Skin epidermis (tissue), 12 donors: Measurements from ENCODE around the gene MASP2.
"Not testable (repeated sequence)": the region's sequence is repeated elsewhere in the genome, so short reads cannot be mapped to it uniquely, and the experiment has no call there.

Source experiments
- H3K27ac ChIP-seq, 21 experiments: fragments of 200-600 bp; sonication (generic) in 11 of 21; one replicate each; pipeline ENCODE4 v1.5.0; 2020; ENCODE audit warnings: mild to moderate bottlenecking in 3 of 21, inconsistent platforms in 2 of 21, moderate library complexity in 2 of 21
- H3K4me3 ChIP-seq, 7 experiments: fragments of 200-600 bp; sonication (generic) in 2 of 7; one replicate each; pipeline ENCODE4 v1.5.0; 2020; ENCODE audit warnings: inconsistent platforms in 2 of 7, mild to moderate bottlenecking in 2 of 7, moderate library complexity in 1 of 7

MASP2 gene

GRCh38 chr1:11059155-11059967, 12.3 kb upstream of the MASP2 start:
- Histone ChIP-seq H3K4me3 (peak overlapping the region; percentile 77 to 97 (median 91)), H3K27ac (peak overlapping the region; percentile 57 to 91 (median 81))

GRCh38 chr1:11058595-11059154, 11.6 kb upstream of the MASP2 start:
- peak overlapping the region; percentile 77 to 97 (median 91) for H3K4me3 ChIP-seq
- peak overlapping the region in 19 of 21 experiments; percentile 53 to 91 (median 81) for H3K27ac ChIP-seq

DNA sequence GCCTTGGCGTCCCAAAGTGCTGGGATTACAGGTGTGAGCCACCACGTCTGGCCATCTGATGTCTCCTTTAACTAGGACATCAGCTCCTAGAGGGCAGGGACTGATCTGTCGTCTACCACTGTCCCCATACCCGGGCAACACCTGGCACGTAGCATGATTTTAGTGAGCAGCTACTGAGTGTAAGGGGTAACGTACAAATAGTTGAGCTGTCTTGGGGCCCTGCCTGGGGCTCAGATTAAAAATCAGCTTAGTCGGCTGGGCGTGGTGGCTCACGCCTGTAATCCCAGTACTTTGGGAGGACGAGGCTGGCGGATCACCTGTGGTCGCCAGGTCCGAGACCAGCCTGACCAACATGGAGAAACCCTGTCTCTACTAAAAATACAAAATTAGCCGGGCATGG, 11.0 kb upstream of the MASP2 start:
- H3K27ac ChIP-seq, result no peak overlapping the region
- peak overlapping the region in 2 of 7 experiments; percentile 77 to 93 for H3K4me3 ChIP-seq

DNA sequence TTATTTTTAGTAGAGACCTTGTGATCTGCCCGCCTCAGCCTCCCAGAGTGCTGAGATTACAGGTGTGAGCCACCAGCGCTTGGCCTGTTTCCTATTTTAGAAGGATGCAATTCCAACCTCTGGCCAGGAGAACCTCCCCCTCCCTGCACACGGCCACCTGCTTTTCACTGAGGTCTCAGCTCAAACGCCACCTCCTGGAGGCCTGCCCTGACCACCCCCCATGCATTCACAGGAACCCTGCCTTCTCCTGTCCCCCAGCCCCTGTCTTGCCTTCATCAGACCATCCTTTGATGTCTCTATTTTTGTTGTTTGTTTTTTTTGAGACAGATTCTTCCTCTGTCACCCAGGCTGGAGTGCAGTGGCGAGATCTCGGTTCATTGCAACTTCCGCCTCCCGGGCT, 10.4 kb upstream of the MASP2 start:
- Histone ChIP-seq H3K27ac (no peak overlapping the region), H3K4me3 (no peak overlapping the region)

GRCh38 chr1:11056504-11056903, 9.5 kb upstream of the MASP2 start:
- Histone ChIP-seq H3K27ac (no peak overlapping the region), H3K4me3 (no peak overlapping the region)

- Histone ChIP-seq H3K4me3 (no peak overlapping the region), H3K27ac (no peak overlapping the region)
Observed at GRCh38 chr1:11055676-11056075, 8.6 kb upstream of the MASP2 start.

- no peak overlapping the region for H3K27ac ChIP-seq
- H3K4me3 ChIP-seq, result no peak overlapping the region
Observed at GRCh38 chr1:11054666-11055065, 7.6 kb upstream of the MASP2 start.

- Histone ChIP-seq H3K27ac (no peak overlapping the region), H3K4me3 (no peak overlapping the region)
Observed at GRCh38 chr1:11054181-11054580, 7.1 kb upstream of the MASP2 start.

GRCh38 chr1:11053758-11054137, 6.7 kb upstream of the MASP2 start:
- H3K4me3 ChIP-seq, result no peak overlapping the region
- H3K27ac ChIP-seq, result no peak overlapping the region

GRCh38 chr1:11052839-11053757, 6.1 kb upstream of the MASP2 start:
- no peak overlapping the region for H3K4me3 ChIP-seq

GRCh38 chr1:11051781-11052511, 4.9 kb upstream of the MASP2 start:
- H3K27ac ChIP-seq, result no peak overlapping the region
- H3K4me3 ChIP-seq, result no peak overlapping the region

More at GRCh38 chr1:11052839-11053757, 6.1 kb upstream of the MASP2 start:
- H3K27ac ChIP-seq, result no peak overlapping the region

DNA sequence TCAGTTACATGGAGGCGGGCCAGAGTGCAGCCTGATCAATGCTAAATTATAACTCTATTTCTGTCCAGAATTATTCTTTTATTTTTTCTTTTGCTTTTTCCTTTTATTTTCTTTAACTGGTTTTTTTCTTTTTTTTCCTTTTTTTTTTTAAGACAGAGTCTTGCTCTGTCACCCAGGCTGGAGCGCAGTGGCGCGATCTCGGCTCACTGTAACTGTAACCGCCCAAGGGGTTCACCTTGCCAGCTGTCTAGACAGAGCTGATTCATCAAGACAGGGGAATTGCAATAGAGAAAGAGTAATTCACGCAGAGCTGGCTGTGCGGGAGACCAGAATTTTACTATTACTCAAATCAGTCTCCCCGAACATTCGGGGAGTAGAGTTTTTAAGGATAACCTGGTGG, 4.1 kb upstream of the MASP2 start:
- not testable (repeated sequence) for H3K4me3 ChIP-seq, H3K27ac ChIP-seq

GRCh38 chr1:11046270-11046566, 821 bp downstream of the MASP2 start:
- Histone ChIP-seq H3K27ac (no peak overlapping the region), H3K4me3 (no peak overlapping the region)

- H3K4me3 ChIP-seq, result no peak overlapping the region
- H3K27ac ChIP-seq, result no peak overlapping the region
Observed at GRCh38 chr1:11045428-11046269, 1.4 kb downstream of the MASP2 start.

GRCh38 chr1:11044849-11045427, 2.1 kb downstream of the MASP2 start:
- Histone ChIP-seq H3K4me3 (no peak overlapping the region), H3K27ac (no peak overlapping the region)

- Histone ChIP-seq H3K27ac (no peak overlapping the region), H3K4me3 (no peak overlapping the region)
Observed at GRCh38 chr1:11044086-11044848, 2.8 kb downstream of the MASP2 start.

GRCh38 chr1:11042995-11043874, 3.8 kb downstream of the MASP2 start:
- no peak overlapping the region for H3K27ac ChIP-seq
- H3K4me3 ChIP-seq, result no peak overlapping the region
